GM18907 (cell line): Measurements from ENCODE around the gene GRPEL2.
"Not testable (repeated sequence)": the region's sequence is repeated elsewhere in the genome, so short reads cannot be mapped to it uniquely, and the experiment has no call there.

Source experiments
- ATAC-seq: cut with Tn5 transposase; IDR thresholded peaks from one replicate; pipeline ENCODE4 v1.9.1; 2021; ENCODE audit warnings: mild to moderate bottlenecking, moderate library complexity; ENCODE audit not compliant: unreplicated experiment

The GRPEL2 gene

GRCh38 chr5:149391524-149391923 is 46.2 kb downstream of the GRPEL2 start:
- ATAC-seq = no peak

GRCh38 chr5:149392718-149393117 is 47.4 kb downstream of the GRPEL2 start:
- no peak for ATAC-seq

- ATAC-seq = not testable (repeated sequence)
Measured at GRCh38 chr5:149394996-149395395, 49.7 kb downstream of the GRPEL2 start.

GRCh38 chr5:149397530-149397929 is 52.2 kb downstream of the GRPEL2 start:
- no peak for ATAC-seq

- ATAC-seq = not testable (repeated sequence)
Measured at GRCh38 chr5:149398747-149399266, 53.5 kb downstream of the GRPEL2 start.

- no peak for ATAC-seq
Measured at GRCh38 chr5:149399775-149400174, 54.5 kb downstream of the GRPEL2 start.

- ATAC-seq = no peak
Measured at GRCh38 chr5:149400304-149400703, 55.0 kb downstream of the GRPEL2 start.

- no peak for ATAC-seq
Measured at GRCh38 chr5:149401051-149401450, 55.8 kb downstream of the GRPEL2 start.

GRCh38 chr5:149402291-149402690 is 57.0 kb downstream of the GRPEL2 start:
- no peak for ATAC-seq
